Kidney glomerular epithelial cell (primary cell): ENCODE results near the gene DHRSX.
"Not testable (repeated sequence)": the region's sequence is repeated elsewhere in the genome, so short reads cannot be mapped to it uniquely, and the experiment has no call there.

ENCODE experiments used
- DNase-seq: peaks from one replicate; lab custom pipeline; 2025; lab: John Stamatoyannopoulos, UW

Gene DHRSX

DNA sequence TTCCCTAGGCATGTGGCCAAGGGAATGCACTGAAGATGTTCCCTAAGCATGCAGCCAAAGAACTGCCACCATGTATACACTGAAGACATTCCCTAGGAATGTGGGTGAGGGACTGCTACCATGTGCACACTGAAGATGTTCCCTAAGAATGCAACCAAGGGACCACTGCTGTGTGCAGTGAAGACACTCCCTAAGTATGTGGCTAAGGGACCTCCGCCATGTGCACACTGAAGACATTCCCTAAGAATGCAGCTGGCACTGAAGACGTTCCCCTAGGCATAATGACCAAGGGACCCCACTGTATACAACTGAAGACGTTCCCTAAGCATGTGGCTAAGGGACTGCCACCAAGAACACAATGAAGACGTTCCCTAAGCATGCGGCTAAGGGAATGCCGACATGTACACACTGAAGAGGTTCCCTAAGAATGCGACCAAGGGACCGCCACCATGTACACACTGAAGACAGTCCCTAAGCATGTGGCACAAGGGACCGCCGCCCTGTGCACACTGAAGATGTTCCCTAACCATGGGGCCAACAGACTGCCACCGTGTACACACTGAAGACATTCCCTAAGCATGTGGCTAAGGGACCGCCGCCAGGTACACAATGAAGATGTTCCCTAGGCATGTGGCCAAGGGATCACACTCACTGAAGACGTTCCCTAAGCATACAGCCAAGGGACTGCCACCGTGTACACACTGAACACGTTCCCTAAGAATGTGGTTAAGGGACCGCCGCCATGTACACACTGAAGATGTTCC lies 25.6 kb downstream of the DHRSX start:
- no peak for DNase-seq

DNA sequence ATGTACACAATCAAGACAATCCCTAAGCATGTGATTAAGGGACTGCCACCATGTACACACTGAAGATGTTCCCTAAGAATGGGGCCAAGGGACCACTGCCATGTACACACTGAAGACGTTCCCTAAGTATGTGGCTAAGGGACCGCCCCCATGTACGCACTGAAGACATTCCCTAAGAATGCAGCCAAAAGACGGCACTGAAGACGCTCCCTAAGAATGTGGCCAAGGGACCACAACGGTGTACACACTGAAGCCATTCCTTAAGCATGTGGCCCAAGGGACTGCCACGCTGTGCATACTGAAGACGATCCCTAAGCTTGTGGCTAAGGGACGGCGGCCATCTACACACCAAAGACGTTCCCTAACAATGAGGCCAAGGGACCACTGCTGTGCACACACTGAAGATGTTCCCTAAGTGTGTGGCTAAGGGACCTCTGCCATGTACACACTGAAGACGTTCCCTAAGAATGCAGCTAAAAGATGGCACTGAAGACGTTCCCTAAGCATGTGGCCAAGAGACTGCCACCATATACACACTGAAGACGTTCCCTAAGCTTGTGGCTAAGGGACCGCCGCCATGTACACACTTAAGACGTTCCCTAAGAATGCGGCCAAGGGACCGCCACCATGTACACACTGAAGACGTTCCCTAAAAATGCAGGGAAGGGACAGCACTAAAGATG lies 26.4 kb downstream of the DHRSX start:
- DNase-seq: no peak

DNA sequence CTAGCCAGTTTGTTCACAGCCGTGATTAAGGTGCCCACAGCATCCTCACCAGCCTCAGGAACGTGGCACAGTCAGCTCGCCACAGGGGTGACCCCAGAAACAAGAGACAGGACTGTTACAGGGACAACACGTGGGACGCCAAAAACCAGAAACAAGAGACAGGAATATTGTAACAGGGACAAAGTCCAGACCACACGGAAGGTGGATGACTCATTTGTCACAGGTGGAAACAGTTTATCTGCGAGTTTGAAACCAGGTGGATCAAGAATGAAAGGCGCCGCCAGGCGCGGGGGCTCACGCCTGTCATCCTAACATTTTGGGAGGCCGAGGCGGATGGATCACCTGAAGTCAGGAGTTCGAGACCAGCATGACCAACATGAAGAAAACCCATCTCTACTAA lies 27.7 kb downstream of the DHRSX start:
- DNase-seq: not testable (repeated sequence)

DNA sequence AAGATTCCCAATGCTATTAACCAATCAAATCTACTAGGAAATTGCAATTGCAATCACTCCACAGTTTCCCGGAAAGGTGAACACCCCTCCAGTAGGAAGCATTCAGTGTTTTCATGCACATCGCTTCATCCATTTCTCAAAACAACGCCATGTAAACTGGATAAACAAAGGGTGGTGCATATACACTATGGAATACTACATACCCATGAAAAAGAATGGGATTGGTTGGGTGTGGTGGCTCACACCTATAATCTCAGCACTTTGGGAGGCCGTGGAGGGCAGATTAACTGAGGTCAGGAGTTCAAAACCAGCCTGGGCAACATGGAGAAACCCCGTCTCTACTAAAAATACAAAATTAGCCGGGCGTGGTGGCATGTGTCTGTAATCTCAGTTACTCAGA lies 29.1 kb downstream of the DHRSX start:
- DNase-seq: no peak

DNA sequence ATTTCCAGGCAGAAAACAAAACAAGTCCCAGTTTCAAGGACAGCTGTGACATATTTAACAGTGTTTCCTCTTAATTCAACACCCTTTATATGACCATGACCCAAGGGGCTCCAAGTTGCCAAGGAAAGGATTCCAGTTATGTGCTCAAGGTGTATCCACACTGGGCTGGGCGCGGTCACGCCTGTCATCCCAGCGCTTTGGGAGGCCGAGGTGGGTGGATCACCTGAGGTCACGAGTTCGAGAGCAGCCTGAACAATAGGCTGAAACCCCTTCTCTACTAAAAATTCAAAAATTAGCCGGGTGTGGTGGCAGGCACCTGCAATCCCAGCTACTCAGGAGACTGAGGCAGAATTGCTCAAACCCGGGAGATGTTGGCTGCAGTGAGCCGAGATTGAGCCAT lies 29.6 kb downstream of the DHRSX start:
- not testable (repeated sequence) for DNase-seq

DNA sequence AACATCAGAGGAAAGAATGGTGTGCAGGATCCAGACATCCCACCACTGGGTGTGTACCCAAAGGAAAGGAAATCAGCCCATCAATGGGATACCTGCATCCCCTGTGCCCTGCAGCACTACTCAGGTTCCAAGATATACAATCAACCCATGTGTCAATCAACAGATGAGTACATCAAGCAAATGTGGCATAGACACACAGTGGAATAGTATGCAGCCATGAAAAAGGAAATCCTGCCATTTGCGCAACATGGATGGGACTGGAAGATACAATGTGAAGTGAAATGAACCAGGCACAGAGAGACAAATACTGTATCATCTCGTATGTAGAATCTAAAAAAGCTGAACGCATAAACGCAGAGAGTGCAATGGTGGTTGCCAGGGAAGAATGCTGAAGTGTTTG lies 30.9 kb downstream of the DHRSX start:
- DNase-seq: not testable (repeated sequence)

DNA sequence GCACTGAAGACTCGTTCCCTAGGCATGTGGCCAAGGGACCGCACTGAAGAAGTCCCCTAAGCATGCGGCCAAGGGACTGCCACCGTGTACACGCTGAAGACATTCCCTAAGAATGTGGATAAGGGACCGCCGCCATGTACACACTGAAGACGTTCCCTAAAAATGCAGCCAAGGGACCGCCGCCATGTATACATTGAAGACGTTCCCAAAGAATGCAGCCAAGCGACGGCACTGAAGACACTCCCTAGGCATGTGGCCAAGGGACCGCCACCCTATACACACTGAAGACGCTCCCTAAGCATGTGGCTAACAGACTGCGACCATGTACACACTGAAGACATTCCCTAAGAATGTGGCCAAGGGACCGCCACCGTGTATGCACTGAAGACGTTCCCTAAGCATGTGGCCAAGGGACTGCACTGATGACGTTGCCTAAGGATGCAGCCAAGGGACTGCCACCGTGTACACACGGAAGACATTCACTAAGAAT lies 31.5 kb downstream of the DHRSX start:
- DNase-seq: no peak

DNA sequence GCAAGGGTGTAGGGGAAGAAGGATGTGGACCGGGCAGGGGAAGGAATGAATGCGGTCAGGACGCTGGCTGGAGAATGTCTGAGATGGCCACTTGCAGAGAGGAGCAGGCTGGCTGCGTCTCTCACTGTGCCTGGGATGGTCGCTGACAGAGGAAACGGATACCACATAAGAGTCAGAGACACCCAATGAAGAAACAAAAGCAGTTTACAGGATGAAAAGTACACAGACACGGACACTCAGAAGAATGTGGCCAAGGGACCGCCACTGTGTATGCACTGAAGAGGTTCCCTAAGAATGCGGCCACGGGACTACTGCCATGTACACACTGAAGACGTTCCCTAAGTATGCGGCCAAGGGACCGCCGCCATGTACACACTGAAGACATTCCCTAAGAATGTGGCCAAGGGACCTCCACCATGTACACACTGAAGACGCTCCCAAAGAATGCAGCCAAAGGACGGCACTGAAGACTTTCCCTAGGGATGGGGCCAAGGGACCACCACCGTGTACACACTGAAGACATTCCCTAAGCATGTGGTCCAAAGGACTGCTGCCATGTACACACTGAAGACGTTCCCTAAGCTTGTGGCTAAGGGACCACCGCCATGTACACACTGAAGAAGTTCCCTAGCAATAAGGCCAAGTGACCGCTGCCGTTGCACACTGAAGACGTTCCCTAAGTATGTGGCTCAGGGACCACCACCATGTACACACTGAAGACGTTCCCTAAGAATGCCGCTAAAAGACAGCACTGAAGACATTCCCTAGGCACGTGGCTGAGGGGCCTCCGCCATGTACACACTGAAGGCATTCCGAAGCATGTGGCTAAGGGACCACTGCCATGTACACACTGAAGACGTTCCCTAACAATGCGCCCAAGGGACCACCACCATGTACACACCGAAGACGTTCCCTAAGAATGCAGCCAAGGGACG lies 32.2 kb downstream of the DHRSX start:
- DNase-seq: no peak

DNA sequence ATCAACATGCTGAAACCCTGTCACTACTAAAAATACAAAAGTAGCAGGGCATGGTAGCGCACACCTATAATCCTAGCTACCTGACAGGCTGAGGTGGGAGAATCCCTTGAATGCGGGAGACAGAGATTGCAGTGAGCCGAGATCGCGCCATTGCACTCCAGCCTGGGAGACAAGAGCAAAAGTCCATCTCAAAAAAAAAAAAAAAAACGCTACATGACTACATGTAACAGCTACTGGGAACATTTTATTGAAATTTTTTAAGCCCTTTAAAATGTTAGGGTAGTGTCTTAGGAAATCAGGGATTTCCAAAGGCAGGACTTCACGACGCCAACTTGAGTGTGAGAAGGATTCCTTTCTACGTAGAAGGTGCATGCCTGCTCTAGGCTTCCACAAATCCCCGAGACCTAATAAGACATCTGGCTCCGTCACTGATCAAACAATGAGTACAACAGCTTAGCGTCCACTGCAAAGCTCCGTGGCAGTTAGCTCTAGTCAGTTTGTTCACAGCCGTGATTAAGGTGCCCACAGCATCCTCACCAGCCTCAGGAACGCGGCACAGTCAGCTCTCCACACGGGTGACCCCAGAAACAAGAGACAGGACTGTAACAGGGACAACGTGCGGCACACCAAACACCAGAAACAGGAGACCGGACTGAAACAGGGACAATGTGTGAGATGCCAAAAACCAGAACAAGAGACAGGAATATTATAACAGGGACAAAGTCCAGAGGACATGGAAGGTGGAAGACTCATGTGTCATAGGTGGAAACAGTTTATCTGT lies 33.7 kb downstream of the DHRSX start:
- DNase-seq: no peak

DNA sequence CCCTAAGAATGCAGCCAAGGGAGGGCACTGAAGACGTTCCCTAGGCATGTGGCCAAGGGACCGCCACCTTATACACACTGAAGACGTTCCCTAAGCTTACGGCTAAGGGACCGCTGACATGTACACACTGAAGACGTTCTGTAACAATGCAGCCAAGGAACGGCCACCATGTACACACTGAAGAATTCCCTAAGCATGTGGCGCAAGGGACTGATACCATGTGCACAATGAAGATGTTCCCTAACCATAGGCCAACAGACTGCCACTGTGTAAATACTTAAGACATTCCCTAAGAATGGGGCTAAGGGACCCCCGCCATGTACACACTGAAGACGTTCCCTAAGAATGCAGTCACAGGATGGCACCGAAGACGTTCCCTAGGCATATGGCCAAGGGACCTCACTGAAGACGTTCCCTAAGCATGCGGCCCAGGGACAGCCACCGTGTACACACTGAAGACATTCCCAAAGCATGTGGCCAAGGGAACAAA lies 36.1 kb downstream of the DHRSX start:
- no peak for DNase-seq

DNA sequence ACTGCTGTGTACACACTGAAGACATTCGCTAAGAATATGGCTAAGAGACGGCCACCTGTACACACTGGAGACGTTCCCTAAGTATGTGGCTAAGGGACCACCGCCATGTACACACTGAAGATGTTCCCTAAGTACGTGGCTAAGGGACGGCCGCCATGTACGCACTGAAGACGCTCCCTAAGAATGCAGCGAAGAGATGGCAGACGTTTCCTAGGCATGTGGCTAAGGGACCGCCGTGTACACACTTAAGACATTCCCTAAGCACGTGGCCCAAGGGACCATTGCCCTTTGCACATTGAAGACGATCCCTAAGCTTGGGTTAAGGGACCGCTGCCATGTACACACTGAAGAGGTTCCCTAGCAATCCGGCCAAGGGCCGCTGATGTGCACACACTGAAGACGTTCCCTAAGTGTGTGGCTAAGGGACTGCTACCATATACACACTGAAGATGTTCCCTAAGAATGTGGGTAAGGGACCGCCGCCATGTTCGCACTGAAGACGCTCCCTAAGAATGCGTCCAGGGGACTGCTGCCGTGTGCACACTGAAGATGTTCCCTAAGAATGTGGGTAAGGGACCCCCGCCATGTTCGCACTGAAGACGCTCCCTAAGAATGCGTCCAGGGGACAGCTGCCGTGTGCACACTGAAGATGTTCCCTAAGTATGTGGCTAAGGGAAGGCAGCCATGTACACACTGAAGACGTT lies 36.7 kb downstream of the DHRSX start:
- DNase-seq: no peak

DNA sequence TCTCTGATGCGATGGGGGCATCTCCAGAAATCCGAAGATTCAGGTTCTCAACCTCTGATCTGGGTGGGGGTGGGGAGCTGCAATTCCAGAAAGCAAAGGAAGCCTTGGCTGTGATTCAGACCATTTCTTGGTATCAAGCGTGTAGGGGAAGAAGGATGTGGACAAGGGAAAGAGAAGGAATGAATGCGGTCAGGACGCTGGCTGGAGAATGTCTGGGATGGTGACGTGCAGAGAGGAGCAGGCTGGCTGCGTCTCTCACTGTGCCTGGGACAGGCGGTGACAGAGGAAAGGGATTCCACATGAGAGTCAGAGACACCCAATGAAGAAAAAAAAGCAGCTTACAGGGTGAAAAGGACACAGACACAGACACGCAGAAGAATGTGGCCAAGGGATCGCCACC lies 37.3 kb downstream of the DHRSX start:
- not testable (repeated sequence) for DNase-seq

DNA sequence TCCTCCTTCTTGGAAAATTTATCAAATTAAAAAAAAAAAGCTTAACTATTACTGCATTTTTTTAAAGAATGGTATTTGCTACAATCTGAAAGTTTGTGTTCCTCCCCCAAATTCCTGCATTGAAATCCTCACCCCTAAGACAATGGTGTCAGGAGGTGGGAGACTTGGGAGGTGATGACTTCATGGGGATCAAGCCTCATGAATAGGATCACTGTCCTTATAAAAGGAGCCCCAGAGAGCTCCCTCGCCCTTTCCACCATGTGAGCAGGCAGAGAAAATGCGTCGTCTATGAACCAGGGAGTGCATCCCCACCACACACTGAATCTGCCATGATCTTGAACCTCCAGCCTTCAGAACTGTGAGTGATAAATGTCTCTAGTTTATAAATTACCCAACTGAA lies 38.0 kb downstream of the DHRSX start:
- no peak for DNase-seq

DNA sequence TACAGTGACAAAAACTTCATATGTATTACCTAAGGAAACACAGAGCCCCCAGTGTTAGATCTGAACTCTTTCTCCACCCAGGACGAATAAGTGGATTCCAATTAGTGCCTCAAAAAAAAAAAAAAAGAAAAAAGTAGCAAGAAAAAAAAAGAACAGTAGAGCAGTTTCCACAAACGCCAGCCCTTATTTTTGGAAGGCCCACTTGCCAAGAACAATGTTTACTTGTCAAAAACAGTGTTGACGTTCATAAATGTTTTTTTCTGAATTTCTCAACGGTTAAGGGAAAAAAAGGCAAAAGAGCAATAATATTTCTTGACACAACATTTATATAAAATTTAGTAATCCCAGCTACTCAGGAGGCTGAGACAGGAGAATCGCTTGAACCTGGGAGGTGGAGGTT lies 38.7 kb downstream of the DHRSX start:
- DNase-seq: no peak

DNA sequence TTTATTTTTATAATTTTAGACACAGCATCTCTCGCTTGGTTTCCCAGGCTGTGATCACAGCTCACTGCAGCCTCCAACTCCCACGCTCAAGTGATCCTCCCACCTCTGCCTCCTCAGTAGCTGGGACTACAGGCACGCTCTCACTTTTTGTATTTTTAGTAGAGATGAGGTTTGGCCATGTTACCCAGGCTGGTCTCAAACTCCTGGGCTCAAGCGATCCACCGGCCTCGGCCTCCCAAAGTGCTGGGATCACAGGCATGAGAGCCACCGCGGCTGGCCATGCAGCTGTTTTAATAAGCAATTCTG lies 39.1 kb downstream of the DHRSX start:
- DNase-seq: no peak

DNA sequence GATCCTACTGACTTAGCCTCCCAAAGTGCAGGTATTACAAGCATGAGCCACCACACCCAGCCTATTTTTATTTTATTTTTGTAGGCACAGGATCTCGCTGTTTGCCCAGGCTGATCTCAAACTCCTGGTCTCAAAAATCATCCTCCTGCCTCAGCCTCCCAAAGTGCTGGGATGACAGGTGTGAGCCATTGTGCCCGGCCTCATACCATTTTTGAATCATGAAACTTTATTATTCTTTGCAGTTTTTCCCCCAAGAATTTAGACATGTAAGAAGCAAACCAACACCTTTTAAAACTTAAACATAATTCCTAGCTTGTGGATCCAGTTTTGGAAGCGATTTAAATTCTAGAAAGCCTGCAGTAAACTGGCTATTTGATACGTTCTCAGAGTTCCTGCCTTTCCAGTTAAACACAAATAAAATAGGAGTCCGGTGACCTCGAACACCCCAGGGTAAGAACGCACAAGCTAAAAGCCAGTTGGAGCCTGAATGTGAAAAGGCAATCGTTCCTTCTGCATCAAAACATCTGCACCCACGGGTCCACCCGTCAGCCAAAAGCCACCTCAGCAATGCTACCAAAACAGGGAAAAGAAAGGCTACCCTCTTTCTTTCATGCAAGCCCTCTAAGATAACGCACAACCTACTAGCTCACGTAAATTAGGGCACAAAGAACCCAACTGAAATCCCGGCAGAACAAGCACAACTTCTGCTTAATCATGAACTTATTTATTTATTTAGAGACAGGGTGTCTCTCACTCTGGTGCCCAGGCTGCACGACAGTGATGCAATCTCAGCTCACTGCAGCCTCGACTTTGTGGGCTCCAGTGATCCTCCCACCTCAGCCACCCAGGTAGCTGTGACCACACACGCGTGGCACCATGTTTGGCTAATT lies 39.7 kb downstream of the DHRSX start:
- DNase-seq: not testable (repeated sequence)

DNA sequence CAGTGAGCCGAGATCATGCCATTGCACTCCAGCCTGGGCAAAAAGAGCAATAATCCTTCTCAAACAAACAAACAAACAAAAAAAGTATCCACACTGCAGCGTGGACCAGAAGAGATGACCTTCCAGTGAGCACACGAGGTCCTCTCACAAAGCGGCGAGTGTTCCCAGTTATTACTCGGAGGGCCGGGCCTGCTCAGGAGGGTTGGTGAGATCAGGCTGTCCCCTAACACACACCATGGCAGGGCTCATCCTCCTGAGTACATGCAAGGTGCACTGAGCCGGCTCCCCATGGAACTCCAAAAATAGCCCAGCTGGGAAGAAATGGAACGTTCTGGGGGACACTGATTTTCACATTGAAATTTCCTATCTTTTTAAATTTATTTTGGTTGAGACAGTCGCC lies 40.7 kb downstream of the DHRSX start:
- not testable (repeated sequence) for DNase-seq

DNA sequence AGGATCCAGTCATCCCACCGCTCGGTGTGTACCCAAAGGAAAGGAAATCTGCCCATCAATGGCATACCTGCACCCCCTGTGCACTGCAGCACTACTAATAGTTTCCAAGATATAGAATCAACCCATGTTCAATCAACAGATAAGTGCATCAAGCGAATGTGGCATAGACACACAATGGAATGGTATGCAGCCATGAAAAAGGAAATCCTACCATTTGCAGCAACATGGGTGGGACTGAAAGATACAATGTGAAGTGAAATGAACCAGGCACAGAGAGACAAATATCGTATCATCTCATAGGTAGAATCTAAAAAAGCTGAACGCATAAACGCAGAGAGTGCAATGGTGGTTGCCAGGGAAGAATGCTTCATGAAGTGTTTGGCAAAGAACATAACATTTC lies 42.5 kb downstream of the DHRSX start:
- DNase-seq: no peak

DNA sequence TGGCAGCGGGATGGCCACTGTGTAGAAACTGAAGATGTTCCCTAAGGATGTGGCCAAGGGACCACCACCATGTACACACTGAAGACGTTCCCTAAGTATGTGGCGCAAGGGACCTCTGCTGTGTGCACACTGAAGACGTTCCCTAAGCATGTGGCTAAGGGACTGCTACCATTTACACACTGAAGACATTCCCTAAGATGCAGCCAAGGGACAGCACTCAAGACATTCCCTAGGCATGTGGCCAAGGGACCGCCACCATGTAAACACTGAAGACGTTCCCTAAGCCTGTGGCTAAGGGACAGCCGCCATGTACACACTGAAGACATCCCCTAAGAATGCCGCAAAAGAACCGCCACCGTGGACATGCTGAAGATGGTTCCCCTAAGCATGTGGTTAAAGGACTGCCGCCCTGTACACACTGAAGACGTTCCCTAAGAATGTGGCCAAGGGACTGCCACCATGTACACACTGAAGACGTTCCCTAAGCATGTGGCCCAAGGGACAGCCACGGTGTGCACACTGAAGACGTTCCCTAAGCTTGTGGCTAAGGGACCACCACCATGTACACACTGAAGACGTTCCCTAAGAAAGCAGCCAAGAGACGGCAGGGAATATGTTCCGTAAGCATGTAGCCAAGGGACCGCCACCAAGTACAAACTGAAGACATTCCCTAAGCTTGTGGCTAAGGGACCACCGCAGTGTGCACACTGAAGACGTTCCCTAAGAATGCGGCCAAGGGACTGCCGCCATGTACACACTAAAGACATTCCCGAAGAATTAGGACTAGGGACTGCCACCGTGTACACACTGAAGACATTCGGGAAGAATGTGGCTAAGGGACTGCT lies 43.3 kb downstream of the DHRSX start:
- DNase-seq: no peak
